SH-SY5Y (cell line): Measurements from ENCODE around the gene CRIP2.

ENCODE experiments used
- GATA2 ChIP-seq: IDR thresholded peaks from 2 replicates; pipeline ENCODE4 v1.6.1; 2011; ENCODE audit warnings: mild to moderate bottlenecking, low read depth, low read length
- GATA3 ChIP-seq: IDR thresholded peaks from 2 replicates; pipeline ENCODE4 v1.6.1; 2011; ENCODE audit warnings: low read depth, mild to moderate bottlenecking, low read length, moderate library complexity

GRCh38 chr14:105525326-105525725, 50.7 kb downstream of the CRIP2 start:
- TF ChIP-seq GATA2 (no peak), GATA3 (no peak)
